Ovary (tissue), 9 donors: ENCODE measurements around the gene GOLGB1. TPM values are rescaled to one million over a fixed set of nuclear protein-coding genes. Genes with fewer than 3 reads are reported as not detected.
"Not testable (repeated sequence)": the region's sequence is repeated elsewhere in the genome, so short reads cannot be mapped to it uniquely, and the experiment has no call there.

Source experiments
- DNase-seq, 5 donors: peaks; one replicate each; pipeline ENCODE4 v3.0.0-alpha.2; 2019 to 2020
- H3K27ac ChIP-seq, 2 donors: fragments of 200-600 bp; one replicate each; pipeline versions ENCODE4 v1.5.1 to v1.8.0; 2019 to 2022
- H3K27me3 ChIP-seq: fragments of 200-600 bp; one replicate; pipeline ENCODE4 v1.8.0; 2022
- H3K36me3 ChIP-seq: fragments of 200-600 bp; sonication (generic); one replicate; pipeline ENCODE4 v1.5.1; 2019
- H3K4me1 ChIP-seq: one replicate; pipeline ENCODE4 v1.8.1; 2013; ENCODE audit warnings: mild to moderate bottlenecking, moderate library complexity; ENCODE audit not compliant: insufficient read depth
- H3K4me3 ChIP-seq: fragments of 200-600 bp; sonication (generic); one replicate; pipeline ENCODE4 v1.5.1; 2017
- H3K9me3 ChIP-seq, 2 donors: fragments of 200-600 bp in 1 of 2; sonication (generic) in 1 of 2; one replicate each; pipeline versions ENCODE4 v1.5.1 to v1.8.1; 2013 to 2019; ENCODE audit warnings: mild to moderate bottlenecking in 1 of 2, moderate library complexity in 1 of 2
- EP300 ChIP-seq: sonication (generic); formaldehyde crosslinking; IDR thresholded peaks from one replicate; pipeline ENCODE4 v1.6.1; 2017; ENCODE audit warnings: antibody characterized with exemption
- POLR2A ChIP-seq: fragments of 450-650 bp; IDR thresholded peaks from one replicate; pipeline ENCODE4 v1.6.1; 2017; ENCODE audit warnings: antibody characterized with exemption, mild to moderate bottlenecking, moderate library complexity
- whole genome bisulfite sequencing, 3 donors: extraction: QIAGEN DNeasy Blood & Tissue Kit in 1 of 3; methylation state at CpG; one replicate each; pipeline versions ENCODE4 v1.1.5 to v1.1.7; 2013 to 2017; 5-methylcytosine and 5-hydroxymethylcytosine counted together
- intact Hi-C, 4 donors: fragments of 100-400 bp; cut with DNase I; formaldehyde crosslinking; loops; one replicate each; pipeline versions ENCODE4 v1.11.0 to v1.15.1; 2022 to 2023
- polyA plus RNA-seq, 2 donors: library from polyadenylated mRNA; stranded (reverse); fragments of 200-250 nt in 1 of 2; fragments of 350-450 nt in 1 of 2; fragmentation: Illumina TruSeq in 1 of 2; extraction: RNeasy Lipid Tissue Mini Kit (QIAGEN cat#74804) in 1 of 2; gene quantifications; one replicate each; pipeline ENCODE4 v1.2.3, GENCODE V29; 2013 to 2014
- total RNA-seq, 7 donors: library from RNA; depleted of rRNA in 2 of 7; stranded (reverse); fragments of >200 nt in 2 of 7; fragmentation: NEBNext Ultra II Directional in 3 of 7; extraction: Animal tissue kit (Norgen Biotek cat#: 25700) in 3 of 7; gene quantifications; one replicate each; pipeline versions ENCODE4 v1.1.0 to v1.2.4, GENCODE V29; 2016 to 2023
- TF ChIP-seq, protein P1 (sequence below), 3 donors: fragments of 450-650 bp in 2 of 3; fragments of 200-600 bp in 1 of 3; IDR thresholded peaks; one replicate each; pipeline versions ENCODE4 v1.5.1 to v1.8.0; 2016 to 2022; ENCODE audit warnings: antibody characterized with exemption in 3 of 3, mild to moderate bottlenecking in 1 of 3
- donor health status: DM: no; HTN: no; CAD: no; lungs with moderate emphysema.
- donor health status: DM: no; HTN: no; CAD: no.
- donor health status: Bipolar disorder and iron deficiency.
- donor health status: DM: yes; HTN: yes; CAD: no.
- donor health status: DM: no; HTN: no; CAD: no.
- donor health status: DM: yes; HTN: yes; CAD: no.

Gene GOLGB1
- total and polyA plus RNA-seq, 9 donors, result 18.9 to 70.5 (median 50.2) TPM

GRCh38 chr3:121748680-121749275, 763 bp downstream of the GOLGB1 start:
- Histone ChIP-seq H3K4me1 (peaks cover 8% of the 10 kb centered on the region), H3K27ac (peak overlapping the region; percentile 66 to 68), H3K9me3 (no peaks in the 10 kb centered on the region), H3K36me3 (no peaks in the 10 kb centered on the region), H3K4me3 (peak overlapping the region; percentile 96), H3K27me3 (no peaks in the 10 kb centered on the region)
- WGBS, 3 donors, result 0 to 1% (median 0%) methylated on average over 17 of the region's 17 CpGs
- DNase-seq, result no peak
- TF ChIP-seq POLR2A, result no peak
- TF ChIP-seq, protein P1, sequence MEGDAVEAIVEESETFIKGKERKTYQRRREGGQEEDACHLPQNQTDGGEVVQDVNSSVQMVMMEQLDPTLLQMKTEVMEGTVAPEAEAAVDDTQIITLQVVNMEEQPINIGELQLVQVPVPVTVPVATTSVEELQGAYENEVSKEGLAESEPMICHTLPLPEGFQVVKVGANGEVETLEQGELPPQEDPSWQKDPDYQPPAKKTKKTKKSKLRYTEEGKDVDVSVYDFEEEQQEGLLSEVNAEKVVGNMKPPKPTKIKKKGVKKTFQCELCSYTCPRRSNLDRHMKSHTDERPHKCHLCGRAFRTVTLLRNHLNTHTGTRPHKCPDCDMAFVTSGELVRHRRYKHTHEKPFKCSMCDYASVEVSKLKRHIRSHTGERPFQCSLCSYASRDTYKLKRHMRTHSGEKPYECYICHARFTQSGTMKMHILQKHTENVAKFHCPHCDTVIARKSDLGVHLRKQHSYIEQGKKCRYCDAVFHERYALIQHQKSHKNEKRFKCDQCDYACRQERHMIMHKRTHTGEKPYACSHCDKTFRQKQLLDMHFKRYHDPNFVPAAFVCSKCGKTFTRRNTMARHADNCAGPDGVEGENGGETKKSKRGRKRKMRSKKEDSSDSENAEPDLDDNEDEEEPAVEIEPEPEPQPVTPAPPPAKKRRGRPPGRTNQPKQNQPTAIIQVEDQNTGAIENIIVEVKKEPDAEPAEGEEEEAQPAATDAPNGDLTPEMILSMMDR (IDR thresholded peaks at IDR 0.05), result no peak
- TF ChIP-seq EP300, result no peak
- intact Hi-C loops, result no loop called here

GRCh38 chr3:121747976-121748375, 1.6 kb downstream of the GOLGB1 start:
- intact Hi-C loops, result no loop called here
- Histone ChIP-seq H3K4me1 (peaks cover 8% of the 10 kb centered on the region), H3K27ac (no peak overlapping the region), H3K4me3 (peak overlapping the region; percentile 96), H3K36me3 (no peaks in the 10 kb centered on the region), H3K9me3 (no peaks in the 10 kb centered on the region), H3K27me3 (no peaks in the 10 kb centered on the region)
- no peak for DNase-seq
- 21 to 36% (median 22%) methylated on average over 3 of the region's 3 CpGs for WGBS, 3 donors
- no peak for TF ChIP-seq POLR2A
- no peak for TF ChIP-seq EP300
- TF ChIP-seq, protein P1 (IDR thresholded peaks at IDR 0.05), result no peak

GRCh38 chr3:121743106-121743505, 6.4 kb downstream of the GOLGB1 start:
- H3K9me3 ChIP-seq, H3K27ac ChIP-seq, H3K4me1 ChIP-seq, DNase-seq, H3K36me3 ChIP-seq, intact Hi-C loops, H3K27me3 ChIP-seq, H3K4me3 ChIP-seq: not testable (repeated sequence)
- WGBS, 3 donors, result 96 to 99% (median 98%) methylated on average over 2 of the region's 2 CpGs

DNA sequence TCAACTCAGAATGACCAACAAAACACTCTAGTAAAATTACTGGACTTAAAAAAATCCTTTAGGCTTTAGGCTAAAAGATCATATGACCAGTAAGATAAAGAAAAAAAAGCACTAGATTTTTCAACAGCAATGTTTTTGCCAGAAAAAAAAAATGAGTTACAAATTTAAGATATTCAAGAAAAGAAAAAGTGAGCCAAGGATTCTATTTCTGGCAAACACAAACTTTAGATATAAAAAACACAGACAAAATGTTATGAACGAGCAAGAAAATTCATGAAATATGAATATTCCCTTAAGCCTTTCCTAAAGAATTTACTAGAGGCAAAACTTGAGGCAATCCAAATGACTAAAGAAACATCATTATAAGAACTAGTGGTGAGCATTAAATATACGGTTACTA, 8.6 kb downstream of the GOLGB1 start:
- TF ChIP-seq POLR2A (no peak), EP300 (no peak)
- TF ChIP-seq, protein P1 (IDR thresholded peaks at IDR 0.05), result no peak
- intact Hi-C loops, result no loop called here
- H3K27me3 ChIP-seq, result no peaks in the 10 kb centered on the region
- H3K9me3 ChIP-seq, result no peaks in the 10 kb centered on the region
- H3K27ac ChIP-seq, result no peak overlapping the region
- DNase-seq, result no peak
- WGBS, 3 donors, result 24 to 36% (median 27%) methylated on average over 2 of the region's 2 CpGs
- no peaks in the 10 kb centered on the region for H3K36me3 ChIP-seq
- H3K4me3 ChIP-seq, result no peak overlapping the region
- H3K4me1 ChIP-seq, result peaks cover 5% of the 10 kb centered on the region

DNA sequence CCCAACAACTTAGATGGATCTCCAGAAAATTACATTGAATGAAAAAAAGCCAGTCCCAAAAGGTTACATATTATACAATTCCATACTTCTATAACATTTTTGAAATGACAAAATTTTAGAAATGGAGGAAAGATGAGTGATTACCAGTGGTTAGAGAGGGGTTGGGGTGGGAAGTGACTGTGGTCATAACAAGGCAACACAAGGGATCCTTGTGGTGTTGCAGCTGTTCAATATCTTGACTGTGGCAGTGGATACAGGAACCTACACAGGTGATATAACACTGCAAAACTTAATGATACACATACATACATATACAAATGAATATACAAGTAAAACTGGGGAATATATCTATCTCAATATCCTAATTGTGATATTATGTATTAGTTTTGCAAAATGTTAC, 9.6 kb downstream of the GOLGB1 start:
- no peak for TF ChIP-seq POLR2A
- TF ChIP-seq, protein P1 (IDR thresholded peaks at IDR 0.05), result no peak
- TF ChIP-seq EP300, result no peak
- DNase-seq, result no peak
- H3K4me1 ChIP-seq, result peaks cover 4% of the 10 kb centered on the region
- no peaks in the 10 kb centered on the region for H3K27me3 ChIP-seq
- no peak overlapping the region for H3K4me3 ChIP-seq
- H3K27ac ChIP-seq, result no peak overlapping the region
- no peaks in the 10 kb centered on the region for H3K9me3 ChIP-seq
- intact Hi-C loops, result no loop called here
- H3K36me3 ChIP-seq, result no peaks in the 10 kb centered on the region
